Activated naive CD8-positive, alpha-beta T cell treated with anti-CD3 and anti-CD28 coated beads, Interleukin-2, amount 50 U/mL, for 16 hours (primary cell): ENCODE measurements around the gene ETV5.

Source experiments
- DNase-seq: peaks from one replicate; pipeline ENCODE4 v3.0.0-alpha.2; 2020; ENCODE audit warnings: low read depth, low spot score

Gene ETV5

GRCh38 chr3:186095561-186096081, 13.3 kb downstream of the ETV5 start:
- DNase-seq = no peak

- no peak for DNase-seq
Observed at GRCh38 chr3:186094696-186095425, 14.0 kb downstream of the ETV5 start.

GRCh38 chr3:186094271-186094670, 14.6 kb downstream of the ETV5 start:
- no peak for DNase-seq

GRCh38 chr3:186093271-186093900, 15.5 kb downstream of the ETV5 start:
- DNase-seq = no peak

DNA sequence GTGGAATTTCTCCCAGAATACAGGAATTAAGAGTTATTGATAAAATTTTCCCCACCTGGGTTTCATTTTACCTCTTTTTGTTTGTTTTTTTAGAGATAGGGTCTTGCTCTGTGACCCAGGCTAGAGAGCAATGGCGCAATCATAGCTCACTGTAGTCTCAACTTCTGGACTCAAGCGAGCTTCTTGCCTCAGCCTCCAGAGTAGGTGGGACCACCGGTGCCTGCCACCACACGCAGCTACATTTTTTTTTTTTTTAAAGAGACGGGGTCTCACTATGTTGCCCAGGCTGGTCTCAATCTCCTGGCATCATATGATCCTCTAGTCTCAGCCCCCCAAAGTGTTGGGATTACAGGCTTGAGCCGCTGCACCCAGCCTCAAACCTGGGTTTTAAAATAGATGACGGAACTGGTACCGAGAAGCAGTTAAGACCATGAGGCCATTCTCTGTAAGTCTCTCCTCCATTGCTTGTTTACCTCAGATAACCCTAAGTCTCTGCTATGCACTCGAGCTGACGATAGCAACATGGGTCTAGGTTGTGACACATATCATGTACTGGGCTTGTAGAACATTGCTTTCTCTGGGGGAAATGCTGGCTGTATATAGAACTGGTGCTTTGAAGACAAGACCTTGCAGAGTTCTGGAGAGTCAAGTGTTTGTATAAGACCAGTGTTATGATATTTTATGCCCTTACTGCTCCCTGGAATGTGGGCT, 16.4 kb downstream of the ETV5 start:
- DNase-seq = no peak

DNA sequence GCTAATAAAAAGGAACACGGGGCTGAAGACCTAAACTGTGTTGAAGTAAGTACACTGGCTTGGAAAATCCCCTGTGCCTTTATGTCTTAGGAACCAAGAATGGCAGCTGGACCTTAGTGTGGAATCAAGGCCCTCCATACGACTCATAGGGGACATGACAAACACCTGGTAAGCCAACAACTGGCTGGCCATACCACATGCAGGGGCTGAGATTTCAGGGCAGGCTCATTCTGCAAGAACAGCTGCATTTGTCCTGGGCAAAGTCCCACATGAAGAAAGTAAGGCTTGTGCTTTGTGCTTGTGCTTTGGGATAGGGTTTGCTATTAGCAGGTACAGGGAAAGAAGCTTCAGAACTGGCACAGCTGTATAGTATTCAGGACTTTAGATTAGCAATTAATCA, 18.0 kb downstream of the ETV5 start:
- no peak for DNase-seq

GRCh38 chr3:186088335-186088734, 20.6 kb downstream of the ETV5 start:
- DNase-seq = no peak

DNA sequence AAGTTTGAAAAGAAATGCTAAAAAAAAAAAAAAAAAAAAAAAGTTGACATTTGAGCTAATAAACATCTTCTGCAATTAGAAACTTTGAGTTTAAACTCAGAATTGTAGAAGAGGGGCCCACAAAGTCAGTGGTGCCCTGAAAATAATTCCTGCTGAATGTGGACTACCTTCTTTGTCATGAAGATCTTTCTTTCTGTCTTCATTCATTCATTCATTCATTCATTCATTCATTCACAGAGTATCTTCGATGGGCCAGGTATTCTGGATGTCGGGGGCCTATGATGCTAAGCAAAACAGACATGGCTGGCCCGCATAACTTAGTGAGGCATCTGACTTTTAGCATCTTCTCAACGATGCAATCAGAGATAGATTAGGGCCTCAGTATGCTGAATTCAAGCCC, 24.6 kb downstream of the ETV5 start:
- DNase-seq = no peak

- no peak for DNase-seq
Observed at GRCh38 chr3:186083746-186084145, 25.1 kb downstream of the ETV5 start.

- no peak for DNase-seq
Observed at GRCh38 chr3:186082150-186082549, 26.7 kb downstream of the ETV5 start.

- DNase-seq = no peak
Observed at GRCh38 chr3:186081678-186082077, 27.2 kb downstream of the ETV5 start.

DNA sequence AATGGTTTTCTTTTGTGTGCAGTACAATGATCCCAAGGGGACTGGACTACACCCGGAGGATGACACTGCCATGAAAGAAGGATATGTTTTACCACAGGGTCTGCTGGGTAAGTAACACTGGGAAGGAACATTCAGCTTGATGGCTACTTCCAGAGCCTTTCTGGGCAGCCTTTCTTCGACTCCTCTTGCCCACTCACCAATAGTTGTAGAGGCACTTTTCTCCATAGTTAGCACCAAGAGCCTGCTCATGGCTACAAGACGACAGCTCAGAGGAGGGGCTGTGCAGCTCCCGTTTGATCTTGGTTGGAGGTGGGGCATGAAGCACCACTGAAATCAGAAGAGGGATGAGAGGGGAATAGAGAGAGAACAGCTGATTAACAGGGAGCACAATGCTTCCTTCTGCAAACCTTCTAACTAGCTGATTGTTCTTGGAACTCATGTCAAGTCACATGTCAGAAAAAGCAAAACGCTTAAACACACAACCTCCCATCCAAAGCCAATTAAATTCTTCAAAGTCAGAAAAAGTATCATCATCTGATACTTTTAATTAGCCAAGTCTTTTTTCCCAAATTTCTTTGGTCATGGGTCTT, 27.9 kb downstream of the ETV5 start:
- no peak for DNase-seq

DNA sequence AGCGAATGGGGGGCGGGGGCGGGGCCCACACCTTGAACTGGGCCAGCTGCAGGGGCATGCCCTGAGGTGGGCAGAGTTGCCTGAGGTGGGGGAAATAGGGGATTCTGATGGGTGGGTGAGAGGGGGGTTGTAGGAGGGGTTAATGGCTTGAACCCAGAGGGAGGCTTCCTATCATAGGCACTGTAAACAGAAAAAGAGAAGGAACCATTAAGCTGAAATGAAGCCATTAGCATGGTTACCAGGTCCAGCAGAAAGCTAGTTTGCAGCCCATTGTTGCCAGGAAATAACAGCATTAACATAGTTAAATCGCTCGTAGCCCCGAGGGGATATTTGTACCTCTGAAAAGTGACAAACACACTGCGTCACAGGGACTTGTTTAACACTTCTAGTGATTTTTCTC, 29.0 kb downstream of the ETV5 start:
- no peak for DNase-seq

- DNase-seq = no peak
Observed at GRCh38 chr3:186077466-186077865, 31.4 kb downstream of the ETV5 start.

DNA sequence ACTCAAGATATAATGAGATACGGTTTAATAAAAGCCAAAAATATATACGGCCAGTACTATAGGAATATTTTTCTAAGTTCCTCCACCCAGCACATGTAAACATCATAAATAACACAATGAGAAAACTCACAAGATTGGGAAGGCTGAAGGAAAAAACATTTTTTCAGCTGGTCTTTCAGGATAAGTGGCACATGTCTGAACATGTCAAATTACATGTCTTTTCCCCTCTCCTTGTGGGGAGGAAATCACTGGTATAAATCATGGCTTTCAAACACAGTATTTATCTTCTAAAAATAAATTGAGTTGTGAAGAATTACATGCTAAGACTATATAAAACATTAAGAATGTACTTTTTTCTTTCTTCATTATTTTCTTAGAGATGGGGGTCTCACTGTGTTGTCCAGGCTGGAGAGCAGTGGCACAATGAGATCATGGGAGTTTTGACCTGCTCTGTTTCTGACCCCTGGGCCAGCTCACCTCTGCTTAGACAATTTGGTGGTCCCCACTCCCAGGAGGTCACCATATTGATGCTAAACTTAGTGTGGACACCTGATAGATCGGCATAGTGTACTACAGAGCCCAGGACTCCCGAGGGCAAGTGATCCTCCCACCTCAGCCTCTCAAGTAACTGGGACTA, 32.8 kb downstream of the ETV5 start:
- no peak for DNase-seq

DNA sequence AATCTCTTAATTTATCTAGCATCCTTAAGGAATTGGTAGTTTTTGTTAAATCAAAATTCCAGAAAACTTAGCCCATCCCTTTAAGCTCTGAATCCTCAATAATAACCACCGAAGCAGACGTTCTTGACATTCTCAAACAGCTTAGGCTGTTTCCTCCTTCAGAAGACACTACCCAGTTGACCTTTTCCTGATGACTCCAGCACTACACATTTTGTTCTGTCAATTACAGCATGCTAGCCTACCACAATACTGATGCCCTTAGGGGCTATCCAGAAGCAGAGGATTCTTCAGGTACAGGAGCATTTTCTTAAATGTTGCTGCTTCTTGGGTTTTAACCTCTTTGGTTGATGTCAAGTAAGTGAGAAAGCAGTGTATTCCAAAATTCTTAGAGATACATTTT, 33.4 kb downstream of the ETV5 start:
- DNase-seq = no peak

DNA sequence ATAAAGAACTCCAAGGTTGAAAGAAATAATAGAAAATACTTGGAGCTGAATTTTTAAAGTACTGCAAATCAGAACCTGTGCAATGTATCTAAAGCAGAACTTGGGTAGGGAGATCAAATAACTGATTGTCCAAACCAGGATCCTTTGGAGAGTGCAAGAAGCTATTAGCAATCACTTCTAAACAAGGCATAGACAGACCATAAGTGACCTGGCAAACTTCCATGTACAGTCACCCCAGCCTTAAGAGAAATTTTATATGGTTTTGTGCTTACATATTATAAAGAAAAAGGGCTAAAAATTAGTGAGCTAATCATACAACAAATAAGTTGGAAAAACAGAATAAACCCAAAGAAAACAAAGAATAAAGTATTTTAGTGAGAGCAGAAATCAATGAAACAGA, 35.2 kb downstream of the ETV5 start:
- DNase-seq = no peak

DNA sequence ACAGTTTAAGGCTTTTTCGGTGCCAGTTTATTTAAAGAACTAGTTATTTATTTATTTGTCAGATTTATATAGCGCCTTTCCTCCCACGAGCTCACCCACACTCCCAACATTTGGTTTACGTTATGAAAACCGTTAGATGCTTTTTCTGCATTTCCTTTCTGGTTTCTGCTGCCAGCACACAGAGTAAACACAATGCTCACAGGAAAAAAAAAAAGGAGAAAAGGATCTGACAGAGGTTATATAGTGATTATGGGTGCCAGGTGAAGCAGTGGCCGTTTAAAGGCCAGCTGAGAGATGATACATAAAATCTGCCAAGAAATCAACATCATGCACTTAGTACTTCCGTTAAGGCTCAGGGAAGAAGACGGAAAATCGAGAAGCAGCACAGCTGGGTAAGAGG, 37.9 kb downstream of the ETV5 start:
- DNase-seq = no peak

- no peak for DNase-seq
Observed at GRCh38 chr3:186070550-186070949, 38.3 kb downstream of the ETV5 start.

GRCh38 chr3:186070133-186070532, 38.8 kb downstream of the ETV5 start:
- DNase-seq = no peak

DNA sequence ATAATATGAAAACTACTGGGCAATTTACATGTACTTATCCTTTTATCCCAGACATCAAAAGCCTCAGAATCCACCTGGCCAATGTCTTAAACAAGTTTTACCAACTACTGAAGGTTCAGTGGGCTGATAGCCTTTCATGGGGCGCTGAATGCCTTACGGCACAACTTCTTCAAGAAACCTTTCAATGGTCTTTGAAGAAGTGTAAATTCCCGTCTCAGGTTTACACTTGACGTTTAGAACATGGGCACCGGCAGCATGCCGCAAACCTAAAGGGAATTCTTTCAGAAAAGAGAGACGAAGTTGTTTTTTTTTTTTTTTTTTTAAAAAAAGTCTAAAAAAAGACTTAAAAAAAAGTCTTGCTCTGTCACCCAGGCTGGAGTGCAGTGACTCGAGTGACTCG, 39.7 kb downstream of the ETV5 start:
- DNase-seq = no peak

DNA sequence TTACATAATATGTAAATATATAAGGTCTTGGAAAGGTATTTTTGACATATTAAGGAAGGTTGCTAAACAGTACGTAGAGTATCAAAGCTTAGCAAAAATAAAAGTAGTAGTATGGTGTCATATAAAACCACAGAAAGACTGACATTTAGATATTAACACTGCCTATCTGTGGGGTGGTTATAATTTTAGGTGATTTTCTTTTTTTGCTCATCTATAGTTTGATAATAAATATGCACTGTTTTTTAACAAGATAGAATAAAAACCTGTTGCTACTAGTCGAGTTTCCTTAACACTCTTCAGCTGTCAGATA, 40.7 kb downstream of the ETV5 start:
- DNase-seq = no peak
